Mucosa of gallbladder (tissue), 1 donor: Measurements from ENCODE around the gene FCHSD1. TPM values are rescaled to one million over a fixed set of nuclear protein-coding genes. Genes with fewer than 3 reads are reported as not detected.

Experiments
- total RNA-seq: library from RNA; stranded (reverse); gene quantifications from one replicate; pipeline ENCODE4 v1.2.1, GENCODE V29; 2021
- donor health status: DM: no; HTN: no; CAD: no.

Gene FCHSD1
- total RNA-seq, 1 donor from 2014 or later = 62.0 TPM

Other genes with a start within 250 kb of the FCHSD1 start
- 7.5 TPM for gene PCDHGA9, start 248.6 kb downstream of the FCHSD1 start, total RNA-seq
- 11.6 TPM for gene PCDHGB6, start 243.4 kb downstream of the FCHSD1 start, total RNA-seq
- gene PCDHGA10, start 238.4 kb downstream of the FCHSD1 start, total RNA-seq = 6.2 TPM
- gene PCDHGB7, start 233.7 kb downstream of the FCHSD1 start, total RNA-seq = 15.5 TPM
- 4.2 TPM for gene PCDHGA11, start 230.4 kb downstream of the FCHSD1 start, total RNA-seq
- 10.2 TPM for gene PCDHGA12, start 220.9 kb downstream of the FCHSD1 start, total RNA-seq
- 82.4 TPM for gene PCDHGC3, start 175.5 kb downstream of the FCHSD1 start, total RNA-seq
- 2.6 TPM for gene PCDHGC4, start 166.4 kb downstream of the FCHSD1 start, total RNA-seq
- 2.0 TPM for gene PCDHGC5, start 162.3 kb downstream of the FCHSD1 start, total RNA-seq
- 85.9 TPM for gene DIAPH1, start 32.4 kb downstream of the FCHSD1 start, total RNA-seq
- 43.3 TPM for gene HDAC3, start 14.6 kb downstream of the FCHSD1 start, total RNA-seq
- gene RELL2, start 14.4 kb downstream of the FCHSD1 start, total RNA-seq = 10.2 TPM
- gene ARAP3, start 30.8 kb upstream of the FCHSD1 start, total RNA-seq = 24.2 TPM
- gene PCDH1, start 227.0 kb upstream of the FCHSD1 start, total RNA-seq = 90.6 TPM